RWPE2 (cell line): ENCODE data around the gene MRPL48.
"Not testable (repeated sequence)": the region's sequence is repeated elsewhere in the genome, so short reads cannot be mapped to it uniquely, and the experiment has no call there.

ENCODE experiments used
- ATAC-seq: fragments of 200-7000 bp; cut with Tn5 transposase; 3 replicates; pipeline ENCODE4 v1.9.1; 2021; ENCODE audit warnings: low read depth
- DNase-seq: peaks from one replicate; pipeline ENCODE4 v3.0.0-alpha.2; 2020; ENCODE audit warnings: low spot score
- H3K27ac ChIP-seq: fragments of 450-650 bp; 2 replicates; pipeline ENCODE4 v1.5.1; 2017; ENCODE audit warnings: mild to moderate bottlenecking; ENCODE audit not compliant: poor library complexity, severe bottlenecking
- H3K27me3 ChIP-seq: fragments of 250-450 bp; sonication (Bioruptor Pico); 2 replicates; pipeline ENCODE4 v1.5.1; 2021; ENCODE audit warnings: mild to moderate bottlenecking, moderate library complexity; ENCODE audit not compliant: insufficient read depth, poor library complexity, severe bottlenecking
- H3K36me3 ChIP-seq: fragments of 250-450 bp; sonication (Bioruptor Pico); 2 replicates; pipeline ENCODE4 v1.5.1; 2020; ENCODE audit warnings: low read depth, mild to moderate bottlenecking, moderate library complexity
- H3K4me1 ChIP-seq: fragments of 250-450 bp; sonication (Bioruptor Pico); 2 replicates; pipeline ENCODE4 v1.5.1; 2021; ENCODE audit warnings: mild to moderate bottlenecking, moderate library complexity; ENCODE audit not compliant: insufficient read depth, poor library complexity, severe bottlenecking
- H3K4me3 ChIP-seq: fragments of 250-450 bp; sonication (Bioruptor Pico); 2 replicates; pipeline ENCODE4 v1.5.1; 2021; ENCODE audit warnings: mild to moderate bottlenecking, moderate library complexity; ENCODE audit not compliant: severe bottlenecking
- H3K9me3 ChIP-seq: fragments of 250-450 bp; sonication (Bioruptor Pico); 2 replicates; pipeline ENCODE4 v1.5.1; 2021; ENCODE audit warnings: mild to moderate bottlenecking, moderate library complexity; ENCODE audit not compliant: severe bottlenecking
- CTCF ChIP-seq: fragments of 450-650 bp; IDR thresholded peaks from one replicate; pipeline ENCODE4 v1.5.1; 2017; ENCODE audit warnings: mild to moderate bottlenecking, moderate library complexity; ENCODE audit not compliant: poor library complexity, severe bottlenecking

MRPL48 gene

GRCh38 chr11:73784080-73784634 is 3.5 kb upstream of the MRPL48 start:
- TF ChIP-seq CTCF = no peak
- Histone ChIP-seq H3K9me3 (no peaks in the 10 kb centered on the region), H3K27ac (peak overlapping the region; percentile 5), H3K27me3 (no peaks in the 10 kb centered on the region), H3K4me1 (peaks cover 15% of the 10 kb centered on the region), H3K4me3 (no peak overlapping the region), H3K36me3 (no peaks in the 10 kb centered on the region)
- peak; percentile 8; the same call in 2 of the 3 replicates for ATAC-seq
- no peak for DNase-seq

GRCh38 chr11:73784734-73785133 is 2.9 kb upstream of the MRPL48 start:
- no peak for TF ChIP-seq CTCF
- Histone ChIP-seq H3K36me3 (no peaks in the 10 kb centered on the region), H3K4me1 (peaks cover 15% of the 10 kb centered on the region), H3K27me3 (no peaks in the 10 kb centered on the region), H3K9me3 (no peaks in the 10 kb centered on the region), H3K27ac (peak overlapping the region; percentile 5), H3K4me3 (no peak overlapping the region)
- ATAC-seq = no peak
- DNase-seq = no peak

GRCh38 chr11:73785467-73785866 is 2.2 kb upstream of the MRPL48 start:
- H3K4me1 ChIP-seq, ATAC-seq, H3K9me3 ChIP-seq, H3K36me3 ChIP-seq, H3K27ac ChIP-seq, H3K4me3 ChIP-seq, DNase-seq, H3K27me3 ChIP-seq: not testable (repeated sequence)

GRCh38 chr11:73787051-73787642 is 527 bp upstream of the MRPL48 start:
- Histone ChIP-seq H3K4me1 (peaks cover 8% of the 10 kb centered on the region), H3K4me3 (peak overlapping the region; percentile 72), H3K27ac (peak overlapping the region; percentile 85), H3K27me3 (no peaks in the 10 kb centered on the region), H3K36me3 (no peaks in the 10 kb centered on the region), H3K9me3 (no peaks in the 10 kb centered on the region)
- TF ChIP-seq CTCF = no peak
- no peak for ATAC-seq
- DNase-seq = no peak

GRCh38 chr11:73789279-73789670 is 1.6 kb downstream of the MRPL48 start:
- Histone ChIP-seq H3K36me3 (no peaks in the 10 kb centered on the region), H3K4me3 (no peak overlapping the region), H3K9me3 (no peaks in the 10 kb centered on the region), H3K4me1 (peaks cover 4% of the 10 kb centered on the region), H3K27me3 (no peaks in the 10 kb centered on the region), H3K27ac (peak overlapping the region; percentile 85)
- no peak for DNase-seq
- no peak for ATAC-seq
- no peak for TF ChIP-seq CTCF
